Lower lobe of right lung (tissue), 2 donors: ENCODE data around the gene DNAJC28. TPM values are rescaled to one million over a fixed set of nuclear protein-coding genes. Genes with fewer than 3 reads are reported as not detected.
"Not testable (repeated sequence)": the region's sequence is repeated elsewhere in the genome, so short reads cannot be mapped to it uniquely, and the experiment has no call there.

Source experiments
- ATAC-seq, 2 donors: fragments of 200-7000 bp; cut with Tn5 transposase; one replicate each; pipeline ENCODE4 v1.9.1; 2020 to 2022; ENCODE audit warnings: mild to moderate bottlenecking in 2 of 2, moderate library complexity in 2 of 2
- DNase-seq: peaks from one replicate; pipeline ENCODE4 v3.0.0-alpha.2; 2020
- H3K27ac ChIP-seq: fragments of 200-600 bp; one replicate; pipeline ENCODE4 v1.8.0; 2022
- H3K27me3 ChIP-seq: fragments of 200-600 bp; one replicate; pipeline ENCODE4 v1.8.0; 2022; ENCODE audit warnings: low read depth
- H3K36me3 ChIP-seq: fragments of 200-600 bp; one replicate; pipeline ENCODE4 v1.8.0; 2022; ENCODE audit warnings: mild to moderate bottlenecking
- H3K4me1 ChIP-seq: fragments of 200-600 bp; one replicate; pipeline ENCODE4 v1.8.0; 2022
- H3K4me3 ChIP-seq: fragments of 200-600 bp; one replicate; pipeline ENCODE4 v1.8.0; 2022; ENCODE audit warnings: mild to moderate bottlenecking
- H3K9me3 ChIP-seq: fragments of 200-600 bp; one replicate; pipeline ENCODE4 v1.8.0; 2022
- CTCF ChIP-seq: fragments of 200-600 bp; IDR thresholded peaks from one replicate; pipeline ENCODE4 v1.8.0; 2022; ENCODE audit warnings: antibody characterized with exemption, mild to moderate bottlenecking
- intact Hi-C: fragments of 100-400 bp; cut with DNase I; formaldehyde crosslinking; loops from one replicate; pipeline ENCODE4 v1.11.0; 2022
- total RNA-seq: library from RNA; stranded (reverse); fragmentation: NEBNext Ultra II Directional; extraction: Animal tissue kit (Norgen Biotek cat#: 25700); gene quantifications from one replicate; pipeline ENCODE4 v1.2.1, GENCODE V29; 2021
- donor health status: DM: no; HTN: yes; CAD: no; lungs with severe emphysema.

DNAJC28 gene
- total RNA-seq, 1 donor from 2014 or later = 2.1 TPM

DNA sequence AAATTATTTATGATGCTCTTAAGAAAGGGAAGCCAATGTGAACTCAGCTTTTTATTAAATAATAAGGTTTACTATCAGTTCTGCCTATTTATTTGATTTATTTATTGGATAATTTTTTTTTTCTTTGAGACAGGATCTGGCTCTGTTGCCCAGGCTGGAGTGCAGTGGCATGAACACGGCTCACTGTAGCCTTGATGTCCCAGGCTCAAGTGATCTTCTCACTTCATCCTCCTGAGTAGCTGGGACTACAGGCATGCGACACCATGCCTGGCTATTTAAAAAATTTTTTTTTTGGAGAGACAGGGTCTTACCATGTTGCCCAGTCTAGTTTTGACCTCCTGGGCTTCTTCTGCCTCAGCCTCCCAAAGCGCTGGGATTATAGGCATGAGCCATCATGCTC is 21.0 kb upstream of the DNAJC28 start:
- no peak for ATAC-seq
- intact Hi-C loops = no loop called here
- H3K4me1 ChIP-seq = peaks cover 9% of the 10 kb centered on the region

GRCh38 chr21:33511639-33512038 is 20.1 kb upstream of the DNAJC28 start:
- Histone ChIP-seq H3K4me3 (no peak overlapping the region), H3K27me3 (no peaks in the 10 kb centered on the region), H3K36me3 (peaks cover 72% of the 10 kb centered on the region), H3K27ac (no peak overlapping the region), H3K4me1 (peaks cover 9% of the 10 kb centered on the region), H3K9me3 (no peaks in the 10 kb centered on the region)
- intact Hi-C loops = no loop called here
- ATAC-seq = no peak
- DNase-seq = no peak
- TF ChIP-seq CTCF = no peak

More for the DNA sequence above, 21.0 kb upstream of the DNAJC28 start:
- no peaks in the 10 kb centered on the region for H3K9me3 ChIP-seq
- no peak overlapping the region for H3K27ac ChIP-seq
- DNase-seq = no peak
- H3K4me3 ChIP-seq = no peak overlapping the region
- peaks cover 77% of the 10 kb centered on the region for H3K36me3 ChIP-seq
- TF ChIP-seq CTCF = no peak
- H3K27me3 ChIP-seq = no peaks in the 10 kb centered on the region

DNA sequence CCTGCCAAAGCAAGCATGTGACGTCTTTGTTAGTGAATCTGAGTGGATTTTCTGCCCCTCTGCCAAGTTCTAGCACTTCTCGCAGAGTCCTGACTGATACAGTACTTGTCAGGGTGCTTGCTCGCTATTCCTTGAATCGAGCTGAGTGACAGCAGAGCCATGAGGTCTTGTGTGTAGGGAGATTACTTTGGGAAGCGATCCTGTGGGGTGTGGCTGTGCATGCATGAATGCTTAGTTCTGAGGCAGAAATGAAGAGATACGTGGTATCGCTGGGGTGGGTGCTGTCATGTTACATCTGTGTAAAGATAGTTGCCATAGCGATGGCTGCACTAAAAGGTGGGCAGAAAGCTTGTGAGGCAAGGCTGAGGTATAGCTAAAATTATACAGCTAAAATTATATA is 19.3 kb upstream of the DNAJC28 start:
- Histone ChIP-seq H3K36me3 (peaks cover 65% of the 10 kb centered on the region), H3K9me3 (no peaks in the 10 kb centered on the region), H3K27me3 (no peaks in the 10 kb centered on the region), H3K27ac (no peak overlapping the region), H3K4me1 (peaks cover 9% of the 10 kb centered on the region), H3K4me3 (no peak overlapping the region)
- no peak for DNase-seq
- TF ChIP-seq CTCF = no peak
- intact Hi-C loops = no loop called here
- no peak for ATAC-seq

- H3K27me3 ChIP-seq, intact Hi-C loops, DNase-seq, H3K4me3 ChIP-seq, H3K27ac ChIP-seq, ATAC-seq, H3K4me1 ChIP-seq, H3K9me3 ChIP-seq: not testable (repeated sequence)
- H3K36me3 ChIP-seq = peaks cover 72% of the 10 kb centered on the region
Observed at GRCh38 chr21:33507003-33507402, 15.5 kb upstream of the DNAJC28 start.

DNA sequence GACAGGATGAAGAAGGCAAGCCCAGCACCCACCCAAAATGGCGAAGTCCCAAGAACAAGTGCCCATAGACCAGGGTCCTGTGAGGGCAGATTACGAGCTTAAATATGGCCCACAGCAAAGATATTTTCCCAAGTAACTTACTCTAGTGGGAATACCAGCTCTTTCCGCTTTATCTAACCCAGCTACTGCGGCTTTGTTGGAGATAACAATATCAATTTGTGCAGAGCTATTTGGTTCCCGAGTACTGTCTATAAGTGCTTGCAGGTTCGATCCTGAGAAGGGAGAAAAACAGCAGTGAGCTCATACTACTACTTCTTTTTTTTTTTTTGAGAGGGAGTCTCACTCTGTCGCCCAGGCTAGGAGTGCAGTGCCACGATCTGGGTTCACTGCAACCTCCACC is 14.3 kb upstream of the DNAJC28 start:
- no peak for ATAC-seq

GRCh38 chr21:33496345-33496744 is 4.8 kb upstream of the DNAJC28 start:
- no peak for ATAC-seq
- DNase-seq = no peak
- H3K4me3 ChIP-seq = no peak overlapping the region
- no peak overlapping the region for H3K27ac ChIP-seq
- no peaks in the 10 kb centered on the region for H3K27me3 ChIP-seq
- intact Hi-C loops = no loop called here
- H3K4me1 ChIP-seq = peaks cover 9% of the 10 kb centered on the region
- H3K9me3 ChIP-seq = no peaks in the 10 kb centered on the region
- TF ChIP-seq CTCF = no peak
- H3K36me3 ChIP-seq = no peaks in the 10 kb centered on the region

More for the DNA sequence above, 14.3 kb upstream of the DNAJC28 start:
- Histone ChIP-seq H3K27me3 (no peaks in the 10 kb centered on the region), H3K36me3 (peaks cover 66% of the 10 kb centered on the region), H3K4me3 (no peak overlapping the region), H3K4me1 (no peaks in the 10 kb centered on the region), H3K27ac (no peak overlapping the region), H3K9me3 (no peaks in the 10 kb centered on the region)
- no peak for DNase-seq
- no peak for TF ChIP-seq CTCF
- intact Hi-C loops = no loop called here
